ENCODE data around the gene RANBP1. TPM values are rescaled to one million over a fixed set of nuclear protein-coding genes. Genes with fewer than 3 reads are reported as not detected.

Gene RANBP1
- total and polyA plus RNA-seq, 2 donors (not counting 1 experiment from before 2014, with no cell fraction given) = 67.0 to 77.6 TPM

DNA sequence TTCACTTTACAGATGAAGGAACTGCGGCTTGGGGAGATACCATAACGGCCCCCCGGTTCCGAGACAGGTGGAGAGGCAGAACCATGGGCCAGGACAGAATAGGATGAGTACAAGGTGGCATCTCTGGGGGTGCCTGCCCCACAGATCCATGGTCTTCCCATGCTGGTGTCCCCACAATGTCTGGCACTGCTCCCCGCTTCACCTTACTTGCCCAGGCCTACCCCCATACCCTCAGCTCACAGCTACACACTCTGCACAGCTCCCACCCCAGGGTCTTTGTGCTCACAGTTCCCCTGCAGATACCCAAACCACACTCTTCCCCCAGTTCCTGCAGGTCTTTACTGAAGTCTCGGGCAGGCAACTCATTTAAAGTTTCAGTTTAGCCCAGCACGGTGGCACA is 47.3 kb upstream of the RANBP1 start:
- ATAC-seq (ENCODE audit: low read depth) = no peak
- H3K27me3 ChIP-seq (replicated peaks in 1 of 4; ENCODE audit: control extremely low read depth in 1 of 4, control insufficient read depth in 3 of 4, insufficient read depth in 4 of 4, low read length in 3 of 4) = no peaks in the 10 kb centered on the region
- no peak overlapping the region for H3K4me2 ChIP-seq (replicated peaks; ENCODE audit: low read depth, low read length, poor library complexity, severe bottlenecking)
- Mint-ChIP-seq H3K9me3 (ENCODE audit: insufficient read depth) (no peaks in the 10 kb centered on the region), H3K27me3 (no peaks in the 10 kb centered on the region), H3K4me1 (no peaks in the 10 kb centered on the region), H3K4me3 (no peak overlapping the region), H3K27ac (no peak overlapping the region)
- no peak overlapping the region for H3K27ac ChIP-seq (ENCODE audit: low read length in 2 of 2)
- no peaks in the 10 kb centered on the region for H3K79me2 ChIP-seq (ENCODE audit: control insufficient read depth, insufficient read depth, low read length)
- POLR2A ChIA-PET = no interaction called here
- no peak for TF ChIP-seq EZH2 (IDR thresholded peaks at IDR 0.05; ENCODE audit: borderline replicate concordance, insufficient read depth, low read depth, low read length, poor library complexity, severe bottlenecking)
- TF ChIP-seq, protein P1, sequence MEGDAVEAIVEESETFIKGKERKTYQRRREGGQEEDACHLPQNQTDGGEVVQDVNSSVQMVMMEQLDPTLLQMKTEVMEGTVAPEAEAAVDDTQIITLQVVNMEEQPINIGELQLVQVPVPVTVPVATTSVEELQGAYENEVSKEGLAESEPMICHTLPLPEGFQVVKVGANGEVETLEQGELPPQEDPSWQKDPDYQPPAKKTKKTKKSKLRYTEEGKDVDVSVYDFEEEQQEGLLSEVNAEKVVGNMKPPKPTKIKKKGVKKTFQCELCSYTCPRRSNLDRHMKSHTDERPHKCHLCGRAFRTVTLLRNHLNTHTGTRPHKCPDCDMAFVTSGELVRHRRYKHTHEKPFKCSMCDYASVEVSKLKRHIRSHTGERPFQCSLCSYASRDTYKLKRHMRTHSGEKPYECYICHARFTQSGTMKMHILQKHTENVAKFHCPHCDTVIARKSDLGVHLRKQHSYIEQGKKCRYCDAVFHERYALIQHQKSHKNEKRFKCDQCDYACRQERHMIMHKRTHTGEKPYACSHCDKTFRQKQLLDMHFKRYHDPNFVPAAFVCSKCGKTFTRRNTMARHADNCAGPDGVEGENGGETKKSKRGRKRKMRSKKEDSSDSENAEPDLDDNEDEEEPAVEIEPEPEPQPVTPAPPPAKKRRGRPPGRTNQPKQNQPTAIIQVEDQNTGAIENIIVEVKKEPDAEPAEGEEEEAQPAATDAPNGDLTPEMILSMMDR (IDR thresholded peaks at IDR 0.05) = no peak
- no peaks in the 10 kb centered on the region for H4K20me1 ChIP-seq (ENCODE audit: control insufficient read depth, insufficient read depth, low read length, poor library complexity, severe bottlenecking)
- 91% methylated on average over 7 of the region's 7 CpGs for WGBS (ENCODE audit: insufficient coverage)
- CTCF ChIA-PET = no interaction called here
- no peak overlapping the region for H3K4me3 ChIP-seq (ENCODE audit: control extremely low read depth in 1 of 5, extremely low read depth in 1 of 5, insufficient read depth in 1 of 5, low read depth in 2 of 5, low read length in 4 of 5)
- H3K9ac ChIP-seq (ENCODE audit: low read length) = no peak overlapping the region
- peaks cover 0 to 4% of the 10 kb centered on the region in 2 experiments for H3K36me3 ChIP-seq (replicated peaks in 1 of 2; ENCODE audit: control extremely low read depth in 1 of 2, control insufficient read depth in 1 of 2, extremely low read depth in 1 of 2, insufficient read depth in 2 of 2, low read length in 1 of 2)
- intact Hi-C loops (cut with micrococcal nuclease) = no loop called here
- DNase-seq = no peak
- peaks cover 0 to 3% (median 0%) of the 10 kb centered on the region in 3 donors for H3K9me3 ChIP-seq (ENCODE audit: control extremely low read depth in 1 of 3, control insufficient read depth in 2 of 3, insufficient read depth in 1 of 3, low read length in 2 of 3)
- no peak overlapping the region for H2AFZ ChIP-seq (ENCODE audit: insufficient read depth, low read depth, low read length, poor library complexity, severe bottlenecking)
- H3K4me1 ChIP-seq (ENCODE audit: control insufficient read depth in 2 of 2, insufficient read depth in 2 of 2, low read length in 2 of 2) = no peaks in the 10 kb centered on the region

DNA sequence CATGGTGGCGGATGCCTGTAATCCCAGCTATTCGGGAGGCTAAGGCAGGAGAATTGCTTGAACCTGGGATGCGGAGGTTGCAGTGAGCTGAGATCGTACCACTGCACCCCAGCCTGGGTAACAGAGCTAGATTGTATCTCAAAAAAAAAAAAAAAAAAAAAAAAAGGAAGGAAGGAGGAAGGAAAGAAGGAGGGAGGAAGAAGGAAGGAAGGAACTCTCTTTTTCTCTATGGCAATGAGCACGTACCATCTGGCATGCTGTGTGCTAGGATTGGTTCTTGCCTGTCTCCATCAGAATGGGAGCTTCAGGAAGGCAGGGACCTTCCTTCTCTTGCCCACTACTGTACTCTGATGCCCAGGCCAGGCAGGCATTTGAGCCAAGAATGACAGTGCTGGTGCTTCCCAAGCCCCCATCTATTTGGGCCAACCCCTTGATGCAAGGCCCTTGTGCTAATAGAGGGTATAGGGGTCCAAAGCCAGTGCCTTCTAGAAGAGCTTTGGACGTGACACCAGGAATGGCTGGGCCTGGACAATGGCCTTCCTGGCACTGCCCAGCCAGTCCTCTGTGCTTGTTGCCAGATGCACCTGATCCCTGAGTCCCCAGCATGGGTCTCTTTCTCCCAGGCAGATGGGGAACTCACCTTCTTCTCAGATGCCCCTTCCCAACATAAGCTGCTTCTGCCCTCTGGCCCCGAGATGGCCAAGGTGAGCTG is 46.4 kb upstream of the RANBP1 start:
- TF ChIP-seq, protein P1 (IDR thresholded peaks at IDR 0.05) = no peak
- no peak for TF ChIP-seq EZH2 (IDR thresholded peaks at IDR 0.05; ENCODE audit: borderline replicate concordance, insufficient read depth, low read depth, low read length, poor library complexity, severe bottlenecking)
- Mint-ChIP-seq H3K9me3 (ENCODE audit: insufficient read depth) (no peaks in the 10 kb centered on the region), H3K27me3 (no peaks in the 10 kb centered on the region), H3K27ac (no peak overlapping the region), H3K4me3 (no peak overlapping the region), H3K4me1 (no peaks in the 10 kb centered on the region)
- no peak for ATAC-seq (ENCODE audit: low read depth)
- ChIA-PET CTCF (interaction anchor here (0.7 kb wide), 1 partner anchor 325 kb away, joined by 3 read pairs; the partner anchor contains the start of gene ZNF74), POLR2A (no interaction called here)
- no peaks in the 10 kb centered on the region for H3K4me1 ChIP-seq (ENCODE audit: control insufficient read depth in 2 of 2, insufficient read depth in 2 of 2, low read length in 2 of 2)
- WGBS (ENCODE audit: insufficient coverage) = 98% methylated on average over 3 of the region's 7 CpGs
- intact Hi-C loops (cut with micrococcal nuclease) = no loop called here
- H3K4me3 ChIP-seq (ENCODE audit: control extremely low read depth in 1 of 5, extremely low read depth in 1 of 5, insufficient read depth in 1 of 5, low read depth in 2 of 5, low read length in 4 of 5) = no peak overlapping the region
- no peaks in the 10 kb centered on the region for H3K79me2 ChIP-seq (ENCODE audit: control insufficient read depth, insufficient read depth, low read length)
- no peak for DNase-seq
- no peaks in the 10 kb centered on the region for H3K27me3 ChIP-seq (replicated peaks in 1 of 4; ENCODE audit: control extremely low read depth in 1 of 4, control insufficient read depth in 3 of 4, insufficient read depth in 4 of 4, low read length in 3 of 4)
- no peaks in the 10 kb centered on the region for H4K20me1 ChIP-seq (ENCODE audit: control insufficient read depth, insufficient read depth, low read length, poor library complexity, severe bottlenecking)
- no peak overlapping the region for H3K4me2 ChIP-seq (replicated peaks; ENCODE audit: low read depth, low read length, poor library complexity, severe bottlenecking)
- no peak overlapping the region for H3K27ac ChIP-seq (ENCODE audit: low read length in 2 of 2)
- H3K9ac ChIP-seq (ENCODE audit: low read length) = no peak overlapping the region
- peaks cover 0 to 4% of the 10 kb centered on the region in 2 experiments for H3K36me3 ChIP-seq (replicated peaks in 1 of 2; ENCODE audit: control extremely low read depth in 1 of 2, control insufficient read depth in 1 of 2, extremely low read depth in 1 of 2, insufficient read depth in 2 of 2, low read length in 1 of 2)
- peaks cover 0 to 3% (median 0%) of the 10 kb centered on the region in 3 donors for H3K9me3 ChIP-seq (ENCODE audit: control extremely low read depth in 1 of 3, control insufficient read depth in 2 of 3, insufficient read depth in 1 of 3, low read length in 2 of 3)
- H2AFZ ChIP-seq (ENCODE audit: insufficient read depth, low read depth, low read length, poor library complexity, severe bottlenecking) = no peak overlapping the region
